Measurements from ENCODE around the gene TMEM125.

Gene TMEM125

DNA sequence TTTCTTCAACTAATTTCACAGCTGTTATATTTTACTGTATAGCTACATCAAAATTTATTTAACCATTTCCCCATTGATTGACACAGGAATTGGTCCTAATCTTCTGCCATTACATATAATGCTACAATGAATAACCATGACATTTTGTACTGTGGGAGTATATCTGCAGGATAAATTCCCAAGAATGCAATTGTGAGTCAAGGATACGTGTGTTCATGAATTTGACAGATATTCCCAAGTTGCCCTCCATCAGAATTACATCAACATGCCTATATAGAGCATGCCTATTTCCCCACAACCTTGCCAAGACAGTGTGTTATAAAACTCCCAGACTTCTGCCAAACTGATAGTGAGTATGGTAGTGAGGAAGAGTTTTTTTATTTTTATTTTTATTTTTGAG, 28.3 kb downstream of the TMEM125 start:
- H4K8ac ChIP-seq (ENCODE audit: low read length): no peak overlapping the region
- no peak overlapping the region for H2AK5ac ChIP-seq (ENCODE audit: low read length, severe bottlenecking)
- H2BK120ac ChIP-seq (ENCODE audit: low read depth, low read length): no peak overlapping the region
- WGBS: no CpG with 5 or more reads among the region's 1 CpG
- H2AFZ ChIP-seq (ENCODE audit: low read depth, low read length): no peak overlapping the region
- H2BK12ac ChIP-seq (ENCODE audit: low read length in 2 of 2): no peak overlapping the region
- no peak overlapping the region for H2BK15ac ChIP-seq (ENCODE audit: low read depth, poor library complexity, severe bottlenecking)
- H3K27me3 ChIP-seq (ENCODE audit: control insufficient read depth in 1 of 2, insufficient read depth in 1 of 2, low read length in 2 of 2): no peaks in the 10 kb centered on the region
- no peak overlapping the region for H3K23ac ChIP-seq (ENCODE audit: low read length in 2 of 2)
- H3K4me1 ChIP-seq (ENCODE audit: control insufficient read depth, insufficient read depth, low read depth, low read length): peaks cover 14% of the 10 kb centered on the region
- no peak overlapping the region for H3K4ac ChIP-seq (ENCODE audit: low read depth in 1 of 2, low read length in 2 of 2)
- no peak overlapping the region for H3K4me2 ChIP-seq (ENCODE audit: low read length, poor library complexity, severe bottlenecking)
- H3K9ac ChIP-seq (ENCODE audit: low read length): no peak overlapping the region
- H3K36me3 ChIP-seq (ENCODE audit: control insufficient read depth in 1 of 2, insufficient read depth in 2 of 2, low read depth in 1 of 2, low read length in 2 of 2): no peaks in the 10 kb centered on the region
- H2BK5ac ChIP-seq (ENCODE audit: low read depth, low read length, poor library complexity, severe bottlenecking): no peak overlapping the region
- no peak overlapping the region for H3K14ac ChIP-seq (ENCODE audit: low read length in 2 of 2)
- H3K4me3 ChIP-seq (ENCODE audit: insufficient read depth in 1 of 2, low read depth in 1 of 2, low read length in 2 of 2): no peak overlapping the region
- H3K9me3 ChIP-seq (ENCODE audit: control insufficient read depth, low read length): no peaks in the 10 kb centered on the region
- no peak for DNase-seq
- no peak overlapping the region for H3K18ac ChIP-seq (ENCODE audit: low read depth in 1 of 2, low read length in 2 of 2)
- H3K79me1 ChIP-seq (replicated peaks; ENCODE audit: low read length, poor library complexity, severe bottlenecking): no peaks in the 10 kb centered on the region
- H3K27ac ChIP-seq (ENCODE audit: low read length, poor library complexity, severe bottlenecking): no peak overlapping the region
- H4K91ac ChIP-seq (ENCODE audit: low read length): no peak overlapping the region

DNA sequence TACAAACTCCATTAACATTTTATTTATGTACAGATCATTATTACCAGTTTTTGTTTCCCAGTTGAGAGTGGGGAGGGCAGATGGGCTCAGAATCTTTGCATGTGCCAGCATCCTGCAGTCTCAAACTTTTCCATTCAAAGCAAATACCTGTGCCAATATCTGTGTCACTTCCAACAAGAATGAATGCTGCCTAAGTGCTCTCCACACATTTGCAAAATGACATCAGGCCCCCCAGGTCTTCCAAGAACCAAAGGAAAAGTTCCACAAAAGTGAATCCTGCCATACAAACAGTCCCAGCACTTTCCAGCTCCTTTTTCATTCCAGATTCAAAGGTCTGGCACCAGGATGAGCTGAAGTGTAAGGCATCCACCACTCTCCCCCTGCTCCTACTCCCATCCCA, 29.3 kb downstream of the TMEM125 start:
- Histone ChIP-seq H3K14ac (ENCODE audit: low read length in 2 of 2) (no peak overlapping the region), H2BK12ac (ENCODE audit: low read length in 2 of 2) (no peak overlapping the region), H2AFZ (ENCODE audit: low read depth, low read length) (no peak overlapping the region), H3K36me3 (ENCODE audit: control insufficient read depth in 1 of 2, insufficient read depth in 2 of 2, low read depth in 1 of 2, low read length in 2 of 2) (no peaks in the 10 kb centered on the region), H2BK5ac (ENCODE audit: low read depth, low read length, poor library complexity, severe bottlenecking) (no peak overlapping the region), H3K4me2 (ENCODE audit: low read length, poor library complexity, severe bottlenecking) (no peak overlapping the region), H2AK5ac (ENCODE audit: low read length, severe bottlenecking) (no peak overlapping the region), H3K79me1 (replicated peaks; ENCODE audit: low read length, poor library complexity, severe bottlenecking) (no peaks in the 10 kb centered on the region), H3K23ac (ENCODE audit: low read length in 2 of 2) (no peak overlapping the region), H3K18ac (ENCODE audit: low read depth in 1 of 2, low read length in 2 of 2) (no peak overlapping the region), H3K4me3 (ENCODE audit: insufficient read depth in 1 of 2, low read depth in 1 of 2, low read length in 2 of 2) (no peak overlapping the region), H4K91ac (ENCODE audit: low read length) (no peak overlapping the region), H4K8ac (ENCODE audit: low read length) (no peak overlapping the region), H2BK15ac (ENCODE audit: low read depth, poor library complexity, severe bottlenecking) (no peak overlapping the region), H2BK120ac (ENCODE audit: low read depth, low read length) (no peak overlapping the region), H3K4ac (ENCODE audit: low read depth in 1 of 2, low read length in 2 of 2) (no peak overlapping the region), H3K9ac (ENCODE audit: low read length) (no peak overlapping the region), H3K27ac (ENCODE audit: low read length, poor library complexity, severe bottlenecking) (no peak overlapping the region), H3K9me3 (ENCODE audit: control insufficient read depth, low read length) (no peaks in the 10 kb centered on the region), H3K4me1 (ENCODE audit: control insufficient read depth, insufficient read depth, low read depth, low read length) (peaks cover 10% of the 10 kb centered on the region), H3K27me3 (ENCODE audit: control insufficient read depth in 1 of 2, insufficient read depth in 1 of 2, low read length in 2 of 2) (no peaks in the 10 kb centered on the region)
- DNase-seq: no peak

DNA sequence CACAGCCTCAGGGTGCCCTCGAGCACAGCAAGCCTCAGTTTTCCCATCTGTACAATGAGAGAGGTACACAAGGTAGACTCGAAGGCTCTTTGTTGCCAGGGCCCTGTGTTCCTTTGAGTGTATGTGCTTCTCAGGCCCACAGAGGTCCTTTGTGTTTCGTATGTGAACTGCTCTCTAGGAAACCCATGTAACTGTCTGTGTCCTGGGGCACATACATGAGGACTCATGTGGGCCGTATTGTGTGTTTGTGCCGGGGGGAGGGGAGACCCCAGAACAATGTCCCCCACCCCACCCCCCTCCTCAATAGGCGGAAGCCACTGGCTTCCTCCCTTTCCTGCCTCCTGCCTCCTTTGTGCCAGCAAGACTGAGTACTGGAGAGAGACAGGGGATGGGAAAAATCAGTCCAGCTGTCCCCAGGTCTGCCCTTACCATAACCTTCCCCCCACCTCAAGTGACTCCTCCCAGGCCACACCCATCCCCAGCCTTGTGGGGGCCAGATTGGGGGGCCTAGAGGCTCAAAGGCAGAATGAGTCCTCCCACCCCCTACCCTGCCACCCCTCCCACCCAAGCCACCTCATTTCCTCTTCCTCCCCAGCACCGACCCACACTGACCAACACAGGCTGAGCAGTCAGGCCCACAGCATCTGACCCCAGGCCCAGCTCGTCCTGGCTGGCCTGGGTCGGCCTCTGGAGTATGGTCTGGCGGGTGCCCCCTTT, 30.8 kb downstream of the TMEM125 start, which contains the start of gene TIE1:
Gene TIE1, plus strand, starts transcription at position 605 of the 717 bp plus-strand sequence. Its CDS starts 90 bp downstream, at position 695.
- no peak within 1 kb of the TSS for H3K18ac ChIP-seq (ENCODE audit: low read depth in 1 of 2, low read length in 2 of 2)
- H4K8ac ChIP-seq (ENCODE audit: low read length): no peak within 1 kb of the TSS
- no peak within 1 kb of the TSS for H3K4me3 ChIP-seq (ENCODE audit: insufficient read depth in 1 of 2, low read depth in 1 of 2, low read length in 2 of 2)
- H3K23ac ChIP-seq (ENCODE audit: low read length in 2 of 2): no peak within 1 kb of the TSS
- no peak within 1 kb of the TSS for H3K27ac ChIP-seq (ENCODE audit: low read length, poor library complexity, severe bottlenecking)
- H4K91ac ChIP-seq (ENCODE audit: low read length): no peak within 1 kb of the TSS
- H3K36me3 ChIP-seq (ENCODE audit: control insufficient read depth in 1 of 2, insufficient read depth in 2 of 2, low read depth in 1 of 2, low read length in 2 of 2): no peaks in the 10 kb centered on the region
- no peak within 1 kb of the TSS for H2AFZ ChIP-seq (ENCODE audit: low read depth, low read length)
- no peak for DNase-seq
- 86% methylated on average over 7 of the region's 10 CpGs for WGBS
- no peaks in the 10 kb centered on the region for H3K79me1 ChIP-seq (replicated peaks; ENCODE audit: low read length, poor library complexity, severe bottlenecking)
- no peaks in the 10 kb centered on the region for H3K9me3 ChIP-seq (ENCODE audit: control insufficient read depth, low read length)
- no peak within 1 kb of the TSS for H3K4ac ChIP-seq (ENCODE audit: low read depth in 1 of 2, low read length in 2 of 2)
- no peaks in the 10 kb centered on the region for H3K27me3 ChIP-seq (ENCODE audit: control insufficient read depth in 1 of 2, insufficient read depth in 1 of 2, low read length in 2 of 2)
- H2BK120ac ChIP-seq (ENCODE audit: low read depth, low read length): no peak within 1 kb of the TSS
- H3K9ac ChIP-seq (ENCODE audit: low read length): no peak within 1 kb of the TSS
- H2BK15ac ChIP-seq (ENCODE audit: low read depth, poor library complexity, severe bottlenecking): no peak within 1 kb of the TSS
- H2BK12ac ChIP-seq (ENCODE audit: low read length in 2 of 2): no peak within 1 kb of the TSS
- H3K14ac ChIP-seq (ENCODE audit: low read length in 2 of 2): no peak within 1 kb of the TSS
- no peak within 1 kb of the TSS for H3K4me2 ChIP-seq (ENCODE audit: low read length, poor library complexity, severe bottlenecking)
- peaks cover 4% of the 10 kb centered on the region for H3K4me1 ChIP-seq (ENCODE audit: control insufficient read depth, insufficient read depth, low read depth, low read length)
- no peak within 1 kb of the TSS for H2BK5ac ChIP-seq (ENCODE audit: low read depth, low read length, poor library complexity, severe bottlenecking)
- H2AK5ac ChIP-seq (ENCODE audit: low read length, severe bottlenecking): no peak within 1 kb of the TSS

DNA sequence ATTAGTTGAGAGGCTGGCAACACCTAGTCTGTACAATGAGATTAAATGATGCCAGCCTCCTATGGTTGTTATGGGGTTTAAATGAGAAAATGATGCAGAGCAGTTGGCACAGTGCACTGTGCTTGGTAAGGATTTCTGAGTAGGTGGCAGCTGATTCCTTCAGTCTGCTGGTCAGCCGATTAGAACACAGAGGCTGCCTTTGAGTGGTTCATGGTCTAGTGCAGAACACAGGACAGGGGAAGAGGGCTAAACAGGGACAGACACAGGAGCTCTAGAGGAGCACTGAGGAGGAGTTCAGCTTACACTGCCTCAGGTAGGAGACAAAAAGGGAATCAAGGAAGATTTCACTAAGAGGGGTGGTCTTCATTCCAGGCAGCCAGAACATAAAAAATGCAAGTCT, 32.4 kb downstream of the TMEM125 start:
- 100% methylated on average over 1 of the region's 1 CpG for WGBS
- Histone ChIP-seq H3K9me3 (ENCODE audit: control insufficient read depth, low read length) (no peaks in the 10 kb centered on the region), H2BK12ac (ENCODE audit: low read length in 2 of 2) (no peak overlapping the region), H4K91ac (ENCODE audit: low read length) (no peak overlapping the region), H3K23ac (ENCODE audit: low read length in 2 of 2) (no peak overlapping the region), H3K4me3 (ENCODE audit: insufficient read depth in 1 of 2, low read depth in 1 of 2, low read length in 2 of 2) (no peak overlapping the region), H3K79me1 (replicated peaks; ENCODE audit: low read length, poor library complexity, severe bottlenecking) (no peaks in the 10 kb centered on the region), H3K36me3 (ENCODE audit: control insufficient read depth in 1 of 2, insufficient read depth in 2 of 2, low read depth in 1 of 2, low read length in 2 of 2) (no peaks in the 10 kb centered on the region), H3K4ac (ENCODE audit: low read depth in 1 of 2, low read length in 2 of 2) (no peak overlapping the region), H3K27ac (ENCODE audit: low read length, poor library complexity, severe bottlenecking) (no peak overlapping the region), H2AK5ac (ENCODE audit: low read length, severe bottlenecking) (no peak overlapping the region), H3K4me1 (ENCODE audit: control insufficient read depth, insufficient read depth, low read depth, low read length) (peaks cover under 1% of the 10 kb centered on the region), H3K18ac (ENCODE audit: low read depth in 1 of 2, low read length in 2 of 2) (no peak overlapping the region), H4K8ac (ENCODE audit: low read length) (no peak overlapping the region), H2BK5ac (ENCODE audit: low read depth, low read length, poor library complexity, severe bottlenecking) (no peak overlapping the region), H2AFZ (ENCODE audit: low read depth, low read length) (no peak overlapping the region), H3K27me3 (ENCODE audit: control insufficient read depth in 1 of 2, insufficient read depth in 1 of 2, low read length in 2 of 2) (peaks cover 2 to 3% of the 10 kb centered on the region in 2 experiments), H2BK120ac (ENCODE audit: low read depth, low read length) (no peak overlapping the region), H3K14ac (ENCODE audit: low read length in 2 of 2) (no peak overlapping the region), H3K4me2 (ENCODE audit: low read length, poor library complexity, severe bottlenecking) (no peak overlapping the region), H3K9ac (ENCODE audit: low read length) (no peak overlapping the region), H2BK15ac (ENCODE audit: low read depth, poor library complexity, severe bottlenecking) (no peak overlapping the region)
- DNase-seq: no peak
